A172 (cell line): ENCODE measurements around the gene ITPK1. TPM values are rescaled to one million over a fixed set of nuclear protein-coding genes. Genes with fewer than 3 reads are reported as not detected.
"Not testable (repeated sequence)": the region's sequence is repeated elsewhere in the genome, so short reads cannot be mapped to it uniquely, and the experiment has no call there.

Source experiments
- DNase-seq: peaks from one replicate; pipeline ENCODE4 v3.0.0-alpha.2; 2015; ENCODE audit warnings: low spot score
- total RNA-seq: library from RNA; depleted of rRNA; stranded (reverse); fragments of >200 nt; shearing (Covaris generic); gene quantifications from 2 replicates; pipeline ENCODE4 v1.2.3, GENCODE V29; 2014

Gene ITPK1
- total RNA-seq, 1 experiment from 2014 or later, result 9.2 TPM

- DNase-seq, result no peak
Observed at GRCh38 chr14:93084866-93085857, 30.6 kb downstream of the ITPK1 start.

GRCh38 chr14:93084402-93084801 lies 31.3 kb downstream of the ITPK1 start:
- no peak for DNase-seq

GRCh38 chr14:93083917-93084316 lies 31.8 kb downstream of the ITPK1 start:
- DNase-seq, result no peak

GRCh38 chr14:93082576-93083001 lies 33.1 kb downstream of the ITPK1 start:
- no peak for DNase-seq

- no peak for DNase-seq
Observed at GRCh38 chr14:93081876-93082570, 33.7 kb downstream of the ITPK1 start.

GRCh38 chr14:93079865-93080403 lies 35.8 kb downstream of the ITPK1 start:
- no peak for DNase-seq

GRCh38 chr14:93079321-93079720 lies 36.4 kb downstream of the ITPK1 start:
- no peak for DNase-seq

- no peak for DNase-seq
Observed at GRCh38 chr14:93078870-93079269, 36.9 kb downstream of the ITPK1 start.

- no peak for DNase-seq
Observed at GRCh38 chr14:93076755-93077154, 39.0 kb downstream of the ITPK1 start.

- DNase-seq, result no peak
Observed at GRCh38 chr14:93075891-93076290, 39.8 kb downstream of the ITPK1 start.

- DNase-seq, result no peak
Observed at GRCh38 chr14:93073910-93074769, 41.6 kb downstream of the ITPK1 start.

GRCh38 chr14:93073358-93073707 lies 42.4 kb downstream of the ITPK1 start:
- no peak for DNase-seq

- no peak for DNase-seq
Observed at GRCh38 chr14:93072659-93073357, 42.9 kb downstream of the ITPK1 start.

- DNase-seq, result no peak
Observed at GRCh38 chr14:93068711-93069110, 47.0 kb downstream of the ITPK1 start.

- DNase-seq, result no peak
Observed at GRCh38 chr14:93067088-93067487, 48.6 kb downstream of the ITPK1 start.

GRCh38 chr14:93065272-93065730 lies 50.4 kb downstream of the ITPK1 start:
- no peak for DNase-seq

GRCh38 chr14:93064411-93065271 lies 51.1 kb downstream of the ITPK1 start:
- peak; percentile 45 for DNase-seq

GRCh38 chr14:93063393-93063792 lies 52.3 kb downstream of the ITPK1 start:
- DNase-seq, result no peak

- no peak for DNase-seq
Observed at GRCh38 chr14:93062890-93063289, 52.8 kb downstream of the ITPK1 start.

GRCh38 chr14:93062013-93062412 lies 53.7 kb downstream of the ITPK1 start:
- DNase-seq, result not testable (repeated sequence)
